WTC11 (cell line): ENCODE data around the gene ZNF771. TPM values are rescaled to one million over a fixed set of nuclear protein-coding genes. Genes with fewer than 3 reads are reported as not detected.
A peak's percentile ranks its signal among the peaks of the same experiment; 100 is the strongest.

Experiments used
- CDX4 ChIP-seq: fragments of 250-450 bp; sonication (Bioruptor Pico); IDR thresholded peaks from 2 replicates; pipeline ENCODE4 v1.9.0; 2021; ENCODE audit warnings: moderate library complexity, mild to moderate bottlenecking, inconsistent platforms, borderline replicate concordance
- E2F4 ChIP-seq: sonication (generic); formaldehyde crosslinking; IDR thresholded peaks from 2 replicates; pipeline ENCODE4 v1.8.1; 2022; ENCODE audit warnings: low read depth, mild to moderate bottlenecking, moderate library complexity, missing genetic modification reagents, borderline replicate concordance
- FOXP4 ChIP-seq: sonication (generic); formaldehyde crosslinking; IDR thresholded peaks from 2 replicates; pipeline ENCODE4 v1.8.0; 2022; ENCODE audit warnings: mild to moderate bottlenecking, missing genetic modification reagents
- GRHL2 ChIP-seq: fragments of 250-450 bp; sonication (Bioruptor Pico); IDR thresholded peaks from 2 replicates; pipeline ENCODE4 v1.8.0; 2022; ENCODE audit warnings: mild to moderate bottlenecking, moderate library complexity; ENCODE audit not compliant: insufficient replicate concordance, severe bottlenecking
- JAZF1 ChIP-seq: fragments of 250-450 bp; sonication (Bioruptor Pico); IDR thresholded peaks from 2 replicates; pipeline ENCODE4 v1.9.0; 2021; ENCODE audit warnings: moderate library complexity, mild to moderate bottlenecking, inconsistent platforms
- JUN ChIP-seq: sonication (generic); formaldehyde crosslinking; IDR thresholded peaks from 2 replicates; pipeline ENCODE4 v1.8.0; 2023; ENCODE audit warnings: mild to moderate bottlenecking, missing genetic modification reagents
- KAT7 ChIP-seq: sonication (generic); formaldehyde crosslinking; IDR thresholded peaks from 2 replicates; pipeline ENCODE4 v1.8.1; 2023; ENCODE audit warnings: missing genetic modification reagents, mild to moderate bottlenecking, borderline replicate concordance
- MXD4 ChIP-seq: fragments of 250-450 bp; sonication (Bioruptor Pico); IDR thresholded peaks from 2 replicates; pipeline ENCODE4 v1.8.0; 2021; ENCODE audit warnings: mild to moderate bottlenecking, moderate library complexity, borderline replicate concordance
- MYBL2 ChIP-seq: sonication (generic); formaldehyde crosslinking; IDR thresholded peaks from 2 replicates; pipeline ENCODE4 v1.8.1; 2023; ENCODE audit warnings: mild to moderate bottlenecking, moderate library complexity, missing genetic modification reagents
- NFYB ChIP-seq: sonication (generic); formaldehyde crosslinking; conservative IDR thresholded peaks from 2 replicates; pipeline ENCODE4 v1.8.0; 2022; ENCODE audit warnings: low read depth, missing genetic modification reagents
- NR1H2 ChIP-seq: sonication (generic); formaldehyde crosslinking; IDR thresholded peaks from 2 replicates; pipeline ENCODE4 v1.9.0; 2021; ENCODE audit warnings: mild to moderate bottlenecking, moderate library complexity, missing genetic modification reagents
- PRRX2 ChIP-seq: fragments of 250-450 bp; sonication (Bioruptor Pico); IDR thresholded peaks from 2 replicates; pipeline ENCODE4 v1.8.0; 2021; ENCODE audit warnings: mild to moderate bottlenecking
- STAT6 ChIP-seq: sonication (generic); formaldehyde crosslinking; conservative IDR thresholded peaks from 2 replicates; pipeline ENCODE4 v1.8.1; 2023; ENCODE audit warnings: mild to moderate bottlenecking, low read depth, missing genetic modification reagents, moderate library complexity
- TP53 ChIP-seq: sonication (generic); formaldehyde crosslinking; IDR thresholded peaks from 2 replicates; pipeline ENCODE4 v1.8.1; 2023; ENCODE audit warnings: mild to moderate bottlenecking, missing genetic modification reagents
- ZBTB43 ChIP-seq: sonication (generic); formaldehyde crosslinking; IDR thresholded peaks from 2 replicates; pipeline ENCODE4 v1.8.1; 2023; ENCODE audit warnings: mild to moderate bottlenecking, missing genetic modification reagents
- ZNF423 ChIP-seq: fragments of 250-450 bp; sonication (Bioruptor Pico); IDR thresholded peaks from 2 replicates; pipeline ENCODE4 v2.1.2; 2022; ENCODE audit warnings: mild to moderate bottlenecking, moderate library complexity
- ZNF512 ChIP-seq: sonication (generic); formaldehyde crosslinking; IDR thresholded peaks from 2 replicates; pipeline ENCODE4 v1.8.1; 2022; ENCODE audit warnings: missing genetic modification reagents, borderline replicate concordance
- total RNA-seq: library from RNA; stranded (reverse); gene quantifications from 3 replicates; pipeline ENCODE4 v1.2.3, GENCODE V29; 2021
- TF ChIP-seq, protein P1 (sequence below): fragments of 250-450 bp; sonication (Bioruptor Pico); IDR thresholded peaks from 2 replicates; pipeline ENCODE4 v1.9.0; 2021; ENCODE audit warnings: mild to moderate bottlenecking, borderline replicate concordance
- TF ChIP-seq, protein P2 (sequence below): sonication (generic); formaldehyde crosslinking; IDR thresholded peaks from 2 replicates; pipeline ENCODE4 v1.8.0; 2022; ENCODE audit warnings: mild to moderate bottlenecking, missing genetic modification reagents
- TF ChIP-seq, protein P3 (sequence below): sonication (generic); formaldehyde crosslinking; IDR thresholded peaks from 2 replicates; pipeline ENCODE4 v1.8.1; 2022; ENCODE audit warnings: mild to moderate bottlenecking, missing genetic modification reagents, moderate library complexity, borderline replicate concordance

The ZNF771 gene
- total RNA-seq, 1 experiment from 2014 or later: 10.0 TPM

GRCh38 chr16:30430428-30430970 lies 23.1 kb downstream of the ZNF771 start (continued):
- TF ChIP-seq PRRX2 (CRISPR knock-in tag): no peak
- no peak for TF ChIP-seq MXD4
- TF ChIP-seq ZNF512 (CRISPR knock-in tag): no peak
- TF ChIP-seq TP53 (CRISPR knock-in tag): no peak
- TF ChIP-seq KAT7: no peak
- no peak for TF ChIP-seq ZNF423
- TF ChIP-seq, protein P1, sequence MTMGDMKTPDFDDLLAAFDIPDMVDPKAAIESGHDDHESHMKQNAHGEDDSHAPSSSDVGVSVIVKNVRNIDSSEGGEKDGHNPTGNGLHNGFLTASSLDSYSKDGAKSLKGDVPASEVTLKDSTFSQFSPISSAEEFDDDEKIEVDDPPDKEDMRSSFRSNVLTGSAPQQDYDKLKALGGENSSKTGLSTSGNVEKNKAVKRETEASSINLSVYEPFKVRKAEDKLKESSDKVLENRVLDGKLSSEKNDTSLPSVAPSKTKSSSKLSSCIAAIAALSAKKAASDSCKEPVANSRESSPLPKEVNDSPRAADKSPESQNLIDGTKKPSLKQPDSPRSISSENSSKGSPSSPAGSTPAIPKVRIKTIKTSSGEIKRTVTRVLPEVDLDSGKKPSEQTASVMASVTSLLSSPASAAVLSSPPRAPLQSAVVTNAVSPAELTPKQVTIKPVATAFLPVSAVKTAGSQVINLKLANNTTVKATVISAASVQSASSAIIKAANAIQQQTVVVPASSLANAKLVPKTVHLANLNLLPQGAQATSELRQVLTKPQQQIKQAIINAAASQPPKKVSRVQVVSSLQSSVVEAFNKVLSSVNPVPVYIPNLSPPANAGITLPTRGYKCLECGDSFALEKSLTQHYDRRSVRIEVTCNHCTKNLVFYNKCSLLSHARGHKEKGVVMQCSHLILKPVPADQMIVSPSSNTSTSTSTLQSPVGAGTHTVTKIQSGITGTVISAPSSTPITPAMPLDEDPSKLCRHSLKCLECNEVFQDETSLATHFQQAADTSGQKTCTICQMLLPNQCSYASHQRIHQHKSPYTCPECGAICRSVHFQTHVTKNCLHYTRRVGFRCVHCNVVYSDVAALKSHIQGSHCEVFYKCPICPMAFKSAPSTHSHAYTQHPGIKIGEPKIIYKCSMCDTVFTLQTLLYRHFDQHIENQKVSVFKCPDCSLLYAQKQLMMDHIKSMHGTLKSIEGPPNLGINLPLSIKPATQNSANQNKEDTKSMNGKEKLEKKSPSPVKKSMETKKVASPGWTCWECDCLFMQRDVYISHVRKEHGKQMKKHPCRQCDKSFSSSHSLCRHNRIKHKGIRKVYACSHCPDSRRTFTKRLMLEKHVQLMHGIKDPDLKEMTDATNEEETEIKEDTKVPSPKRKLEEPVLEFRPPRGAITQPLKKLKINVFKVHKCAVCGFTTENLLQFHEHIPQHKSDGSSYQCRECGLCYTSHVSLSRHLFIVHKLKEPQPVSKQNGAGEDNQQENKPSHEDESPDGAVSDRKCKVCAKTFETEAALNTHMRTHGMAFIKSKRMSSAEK (CRISPR knock-in tag): no peak
- no peak for TF ChIP-seq NR1H2 (CRISPR knock-in tag)
- no peak for TF ChIP-seq NFYB (CRISPR knock-in tag)
- TF ChIP-seq MYBL2 (CRISPR knock-in tag): no peak
- 0 out of 2 replicates have a peak, but pooled peaks have one; percentile 55 for TF ChIP-seq FOXP4 (CRISPR knock-in tag)
- no peak for TF ChIP-seq E2F4
- no peak for TF ChIP-seq GRHL2 (CRISPR knock-in tag)
- TF ChIP-seq JUN: no peak
- TF ChIP-seq JAZF1 (CRISPR knock-in tag): no peak
- TF ChIP-seq, protein P2, sequence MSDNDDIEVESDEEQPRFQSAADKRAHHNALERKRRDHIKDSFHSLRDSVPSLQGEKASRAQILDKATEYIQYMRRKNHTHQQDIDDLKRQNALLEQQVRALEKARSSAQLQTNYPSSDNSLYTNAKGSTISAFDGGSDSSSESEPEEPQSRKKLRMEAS: peak; percentile 96
- no peak for TF ChIP-seq CDX4
- TF ChIP-seq, protein P3, sequence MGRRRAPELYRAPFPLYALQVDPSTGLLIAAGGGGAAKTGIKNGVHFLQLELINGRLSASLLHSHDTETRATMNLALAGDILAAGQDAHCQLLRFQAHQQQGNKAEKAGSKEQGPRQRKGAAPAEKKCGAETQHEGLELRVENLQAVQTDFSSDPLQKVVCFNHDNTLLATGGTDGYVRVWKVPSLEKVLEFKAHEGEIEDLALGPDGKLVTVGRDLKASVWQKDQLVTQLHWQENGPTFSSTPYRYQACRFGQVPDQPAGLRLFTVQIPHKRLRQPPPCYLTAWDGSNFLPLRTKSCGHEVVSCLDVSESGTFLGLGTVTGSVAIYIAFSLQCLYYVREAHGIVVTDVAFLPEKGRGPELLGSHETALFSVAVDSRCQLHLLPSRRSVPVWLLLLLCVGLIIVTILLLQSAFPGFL (CRISPR knock-in tag): peak; percentile 78; the same call in 1 of the 2 replicates
- TF ChIP-seq STAT6: no peak
- TF ChIP-seq ZBTB43: no peak
